SK-N-SH treated with all-trans-retinoic acid at 6 μM for 48 hours (cell line): ENCODE results near the gene TTC7B.

Experiments used
- ATAC-seq: fragments of 200-7000 bp; cut with Tn5 transposase; 3 replicates; pipeline ENCODE4 v1.9.1; 2020; ENCODE audit warnings: mild to moderate bottlenecking, moderate library complexity
- ARNTL ChIP-seq: fragments of 450-650 bp; formaldehyde crosslinking; IDR thresholded peaks from 2 replicates; pipeline ENCODE4 v1.5.0; 2020; ENCODE audit warnings: low read depth, mild to moderate bottlenecking, moderate library complexity, borderline replicate concordance
- BACH2 ChIP-seq: fragments of 250-450 bp; sonication (Bioruptor Pico); IDR thresholded peaks from 2 replicates; pipeline ENCODE4 v1.9.0; 2021; ENCODE audit warnings: mild to moderate bottlenecking, borderline replicate concordance
- CSDC2 ChIP-seq: fragments of 250-450 bp; sonication (Bioruptor Pico); IDR thresholded peaks from 2 replicates; pipeline ENCODE4 v1.5.0; 2020; ENCODE audit warnings: mild to moderate bottlenecking, moderate library complexity
- GLIS3 ChIP-seq: fragments of 250-450 bp; sonication (Bioruptor Pico); IDR thresholded peaks from 2 replicates; pipeline ENCODE4 v1.5.0; 2020; ENCODE audit warnings: mild to moderate bottlenecking, moderate library complexity
- ISL1 ChIP-seq: fragments of 250-450 bp; sonication (Bioruptor Pico); IDR thresholded peaks from 2 replicates; pipeline ENCODE4 v2.1.2; 2022; ENCODE audit warnings: mild to moderate bottlenecking, moderate library complexity
- OSR1 ChIP-seq: fragments of 250-450 bp; sonication (Bioruptor Pico); IDR thresholded peaks from 2 replicates; pipeline ENCODE4 v1.8.0; 2022; ENCODE audit warnings: moderate library complexity, mild to moderate bottlenecking, inconsistent platforms
- PPARA ChIP-seq: fragments of 250-450 bp; sonication (Bioruptor Pico); IDR thresholded peaks from 2 replicates; pipeline ENCODE4 v1.5.0; 2020; ENCODE audit warnings: mild to moderate bottlenecking, borderline replicate concordance
- RARB ChIP-seq: fragments of 250-450 bp; sonication (Bioruptor Pico); IDR thresholded peaks from 2 replicates; pipeline ENCODE4 v1.8.0; 2021; ENCODE audit warnings: mild to moderate bottlenecking, moderate library complexity
- TCF4 ChIP-seq: fragments of 250-450 bp; sonication (Bioruptor Pico); IDR thresholded peaks from 2 replicates; pipeline ENCODE4 v1.8.0; 2021; ENCODE audit warnings: mild to moderate bottlenecking, moderate library complexity, borderline replicate concordance
- TOX ChIP-seq: fragments of 250-450 bp; sonication (Bioruptor Pico); IDR thresholded peaks from 2 replicates; pipeline ENCODE4 v1.8.0; 2021; ENCODE audit warnings: mild to moderate bottlenecking, moderate library complexity, borderline replicate concordance
- ZFP3 ChIP-seq: fragments of 250-450 bp; sonication (Bioruptor Pico); IDR thresholded peaks from 2 replicates; pipeline ENCODE4 v1.5.0; 2020; ENCODE audit warnings: mild to moderate bottlenecking, moderate library complexity
- ZFP30 ChIP-seq: fragments of 450-650 bp; formaldehyde crosslinking; IDR thresholded peaks from 2 replicates; pipeline ENCODE4 v1.5.0; 2022; ENCODE audit warnings: mild to moderate bottlenecking, moderate library complexity
- ZNF565 ChIP-seq: fragments of 450-650 bp; formaldehyde crosslinking; conservative IDR thresholded peaks from 2 replicates; pipeline ENCODE4 v1.5.0; 2020; ENCODE audit warnings: low read depth, mild to moderate bottlenecking, moderate library complexity
- ZNF70 ChIP-seq: fragments of 450-650 bp; formaldehyde crosslinking; IDR thresholded peaks from 2 replicates; pipeline ENCODE4 v1.5.0; 2020; ENCODE audit warnings: mild to moderate bottlenecking, moderate library complexity
- ZNF8 ChIP-seq: fragments of 450-650 bp; formaldehyde crosslinking; IDR thresholded peaks from 2 replicates; pipeline ENCODE4 v1.5.0; 2020; ENCODE audit warnings: mild to moderate bottlenecking, moderate library complexity
- TF ChIP-seq, protein P1 (sequence below): fragments of 250-450 bp; sonication (Bioruptor Pico); IDR thresholded peaks from 2 replicates; pipeline ENCODE4 v1.5.1; 2021; ENCODE audit warnings: mild to moderate bottlenecking, moderate library complexity
- TF ChIP-seq, protein P2 (sequence below): fragments of 250-450 bp; sonication (Bioruptor Pico); IDR thresholded peaks from 2 replicates; pipeline ENCODE4 v1.8.0; 2020; ENCODE audit warnings: mild to moderate bottlenecking, moderate library complexity, borderline replicate concordance
- TF ChIP-seq, protein P3 (sequence below): fragments of 250-450 bp; sonication (Bioruptor Pico); IDR thresholded peaks from 2 replicates; pipeline ENCODE4 v1.5.0; 2020; ENCODE audit warnings: mild to moderate bottlenecking, moderate library complexity
- TF ChIP-seq, protein P4 (sequence below): fragments of 250-450 bp; sonication (Bioruptor Pico); IDR thresholded peaks from 2 replicates; pipeline ENCODE4 v1.8.0; 2021; ENCODE audit warnings: low read depth, mild to moderate bottlenecking, moderate library complexity, borderline replicate concordance
- TF ChIP-seq, protein P5 (sequence below): fragments of 250-450 bp; sonication (Bioruptor Pico); IDR thresholded peaks from 2 replicates; pipeline ENCODE4 v1.5.1; 2020; ENCODE audit warnings: low read depth, mild to moderate bottlenecking, moderate library complexity

Gene TTC7B

DNA sequence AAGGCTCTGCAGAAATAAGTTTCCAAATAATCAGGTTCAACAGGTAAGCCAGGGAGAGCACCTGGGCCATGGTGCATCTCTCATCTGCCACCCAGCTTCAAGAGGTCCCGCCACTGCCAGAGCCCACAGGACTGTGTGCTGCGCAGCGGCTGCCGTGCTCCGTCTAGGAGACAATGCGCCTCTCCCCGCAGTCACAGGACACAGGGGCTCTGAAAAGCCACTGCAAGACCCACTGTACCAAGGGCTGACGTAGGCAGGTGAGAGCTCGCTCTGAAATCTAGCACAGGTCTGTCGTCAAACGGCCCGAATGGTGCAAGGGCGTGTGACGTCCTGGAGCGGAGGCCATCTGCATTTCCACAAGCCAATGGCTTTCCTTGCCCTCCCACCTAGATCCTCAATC, 218.3 kb downstream of the TTC7B start:
- no peak for ATAC-seq
- TF ChIP-seq, protein P1, sequence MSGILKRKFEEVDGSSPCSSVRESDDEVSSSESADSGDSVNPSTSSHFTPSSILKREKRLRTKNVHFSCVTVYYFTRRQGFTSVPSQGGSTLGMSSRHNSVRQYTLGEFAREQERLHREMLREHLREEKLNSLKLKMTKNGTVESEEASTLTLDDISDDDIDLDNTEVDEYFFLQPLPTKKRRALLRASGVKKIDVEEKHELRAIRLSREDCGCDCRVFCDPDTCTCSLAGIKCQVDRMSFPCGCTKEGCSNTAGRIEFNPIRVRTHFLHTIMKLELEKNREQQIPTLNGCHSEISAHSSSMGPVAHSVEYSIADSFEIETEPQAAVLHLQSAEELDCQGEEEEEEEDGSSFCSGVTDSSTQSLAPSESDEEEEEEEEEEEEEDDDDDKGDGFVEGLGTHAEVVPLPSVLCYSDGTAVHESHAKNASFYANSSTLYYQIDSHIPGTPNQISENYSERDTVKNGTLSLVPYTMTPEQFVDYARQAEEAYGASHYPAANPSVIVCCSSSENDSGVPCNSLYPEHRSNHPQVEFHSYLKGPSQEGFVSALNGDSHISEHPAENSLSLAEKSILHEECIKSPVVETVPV (CRISPR knock-in tag) = no peak

DNA sequence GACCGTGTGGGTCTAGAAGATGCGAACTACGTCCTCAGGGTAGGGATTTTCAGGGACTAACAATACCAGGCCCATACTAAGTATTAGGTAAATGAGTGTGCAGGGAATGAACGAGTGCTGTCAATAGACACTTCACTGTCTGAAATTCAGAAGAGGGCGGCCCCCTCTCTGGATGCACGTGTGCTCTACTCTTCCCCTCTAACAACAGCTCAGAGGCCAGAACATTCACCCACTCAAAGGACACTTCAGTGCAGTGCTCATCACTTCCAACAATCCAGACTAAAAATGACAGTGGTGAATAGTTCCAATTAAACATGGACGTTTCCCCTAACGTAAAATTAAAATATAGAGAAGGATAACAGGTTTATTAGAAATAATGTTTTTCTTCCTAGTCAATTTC, 219.5 kb downstream of the TTC7B start:
- ATAC-seq = no peak
- no peak for TF ChIP-seq GLIS3
- no peak for TF ChIP-seq TOX (CRISPR knock-in tag)
- TF ChIP-seq, protein P2, sequence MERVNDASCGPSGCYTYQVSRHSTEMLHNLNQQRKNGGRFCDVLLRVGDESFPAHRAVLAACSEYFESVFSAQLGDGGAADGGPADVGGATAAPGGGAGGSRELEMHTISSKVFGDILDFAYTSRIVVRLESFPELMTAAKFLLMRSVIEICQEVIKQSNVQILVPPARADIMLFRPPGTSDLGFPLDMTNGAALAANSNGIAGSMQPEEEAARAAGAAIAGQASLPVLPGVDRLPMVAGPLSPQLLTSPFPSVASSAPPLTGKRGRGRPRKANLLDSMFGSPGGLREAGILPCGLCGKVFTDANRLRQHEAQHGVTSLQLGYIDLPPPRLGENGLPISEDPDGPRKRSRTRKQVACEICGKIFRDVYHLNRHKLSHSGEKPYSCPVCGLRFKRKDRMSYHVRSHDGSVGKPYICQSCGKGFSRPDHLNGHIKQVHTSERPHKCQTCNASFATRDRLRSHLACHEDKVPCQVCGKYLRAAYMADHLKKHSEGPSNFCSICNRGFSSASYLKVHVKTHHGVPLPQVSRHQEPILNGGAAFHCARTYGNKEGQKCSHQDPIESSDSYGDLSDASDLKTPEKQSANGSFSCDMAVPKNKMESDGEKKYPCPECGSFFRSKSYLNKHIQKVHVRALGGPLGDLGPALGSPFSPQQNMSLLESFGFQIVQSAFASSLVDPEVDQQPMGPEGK (CRISPR knock-in tag) = no peak
- TF ChIP-seq ZFP3 = no peak
- TF ChIP-seq ZNF8 (CRISPR knock-in tag) = no peak

DNA sequence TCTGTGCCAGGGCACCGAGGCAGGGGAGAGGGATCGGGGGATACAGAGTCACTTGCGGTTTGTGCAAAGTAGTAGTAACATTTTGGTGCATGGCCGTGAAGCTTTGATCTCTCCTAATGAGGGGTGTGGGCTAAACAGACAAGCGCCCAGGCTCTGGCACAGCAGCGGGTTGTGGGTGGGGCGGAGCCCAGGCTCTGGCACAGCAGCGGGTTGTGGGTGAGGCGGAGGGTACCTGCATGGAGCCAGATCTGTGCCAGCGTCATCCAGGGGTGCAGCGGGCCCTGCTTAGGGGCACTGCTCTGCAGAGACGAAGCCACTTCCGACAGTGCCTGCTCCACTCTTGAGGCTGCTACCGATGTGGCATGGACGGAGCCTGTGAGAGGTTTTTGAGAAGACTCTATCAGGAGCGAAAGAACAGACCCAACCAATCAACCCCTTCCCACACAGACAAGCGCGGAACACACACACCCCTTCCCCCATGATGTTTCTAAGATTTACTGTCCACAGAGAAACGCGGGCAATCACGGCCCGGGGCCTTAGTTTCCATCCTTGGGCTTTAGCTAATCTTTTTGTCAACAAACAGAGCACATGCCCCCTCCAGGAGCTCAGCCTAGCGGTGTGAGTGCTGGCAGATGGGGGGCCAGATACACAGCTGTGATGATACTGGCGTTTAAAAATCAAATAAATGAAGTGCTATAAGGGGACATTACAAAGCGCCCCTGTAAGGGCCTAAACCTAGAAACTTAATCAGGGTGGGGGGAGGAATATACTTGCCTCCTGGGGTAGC, 222.8 kb downstream of the TTC7B start:
- ATAC-seq = no peak

More for the DNA sequence above, 222.8 kb downstream of the TTC7B start:
- TF ChIP-seq ISL1 = no peak
- TF ChIP-seq, protein P3, sequence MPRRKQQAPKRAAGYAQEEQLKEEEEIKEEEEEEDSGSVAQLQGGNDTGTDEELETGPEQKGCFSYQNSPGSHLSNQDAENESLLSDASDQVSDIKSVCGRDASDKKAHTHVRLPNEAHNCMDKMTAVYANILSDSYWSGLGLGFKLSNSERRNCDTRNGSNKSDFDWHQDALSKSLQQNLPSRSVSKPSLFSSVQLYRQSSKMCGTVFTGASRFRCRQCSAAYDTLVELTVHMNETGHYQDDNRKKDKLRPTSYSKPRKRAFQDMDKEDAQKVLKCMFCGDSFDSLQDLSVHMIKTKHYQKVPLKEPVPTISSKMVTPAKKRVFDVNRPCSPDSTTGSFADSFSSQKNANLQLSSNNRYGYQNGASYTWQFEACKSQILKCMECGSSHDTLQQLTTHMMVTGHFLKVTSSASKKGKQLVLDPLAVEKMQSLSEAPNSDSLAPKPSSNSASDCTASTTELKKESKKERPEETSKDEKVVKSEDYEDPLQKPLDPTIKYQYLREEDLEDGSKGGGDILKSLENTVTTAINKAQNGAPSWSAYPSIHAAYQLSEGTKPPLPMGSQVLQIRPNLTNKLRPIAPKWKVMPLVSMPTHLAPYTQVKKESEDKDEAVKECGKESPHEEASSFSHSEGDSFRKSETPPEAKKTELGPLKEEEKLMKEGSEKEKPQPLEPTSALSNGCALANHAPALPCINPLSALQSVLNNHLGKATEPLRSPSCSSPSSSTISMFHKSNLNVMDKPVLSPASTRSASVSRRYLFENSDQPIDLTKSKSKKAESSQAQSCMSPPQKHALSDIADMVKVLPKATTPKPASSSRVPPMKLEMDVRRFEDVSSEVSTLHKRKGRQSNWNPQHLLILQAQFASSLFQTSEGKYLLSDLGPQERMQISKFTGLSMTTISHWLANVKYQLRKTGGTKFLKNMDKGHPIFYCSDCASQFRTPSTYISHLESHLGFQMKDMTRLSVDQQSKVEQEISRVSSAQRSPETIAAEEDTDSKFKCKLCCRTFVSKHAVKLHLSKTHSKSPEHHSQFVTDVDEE (CRISPR knock-in tag) = no peak
- no peak for TF ChIP-seq OSR1
- no peak for TF ChIP-seq ZNF565 (CRISPR knock-in tag)
- TF ChIP-seq TCF4 (CRISPR knock-in tag) = no peak
- no peak for TF ChIP-seq BACH2 (CRISPR knock-in tag)
- TF ChIP-seq PPARA = no peak
- no peak for TF ChIP-seq RARB
- TF ChIP-seq, protein P1 (CRISPR knock-in tag) = no peak
- TF ChIP-seq, protein P2 (CRISPR knock-in tag) = no peak
- no peak for TF ChIP-seq ZNF8 (CRISPR knock-in tag)
- TF ChIP-seq ZNF70 (CRISPR knock-in tag) = no peak
- TF ChIP-seq GLIS3 = no peak
- TF ChIP-seq ZFP3 = no peak
- TF ChIP-seq ARNTL = no peak
- no peak for TF ChIP-seq ZFP30 (CRISPR knock-in tag)
- TF ChIP-seq, protein P4, sequence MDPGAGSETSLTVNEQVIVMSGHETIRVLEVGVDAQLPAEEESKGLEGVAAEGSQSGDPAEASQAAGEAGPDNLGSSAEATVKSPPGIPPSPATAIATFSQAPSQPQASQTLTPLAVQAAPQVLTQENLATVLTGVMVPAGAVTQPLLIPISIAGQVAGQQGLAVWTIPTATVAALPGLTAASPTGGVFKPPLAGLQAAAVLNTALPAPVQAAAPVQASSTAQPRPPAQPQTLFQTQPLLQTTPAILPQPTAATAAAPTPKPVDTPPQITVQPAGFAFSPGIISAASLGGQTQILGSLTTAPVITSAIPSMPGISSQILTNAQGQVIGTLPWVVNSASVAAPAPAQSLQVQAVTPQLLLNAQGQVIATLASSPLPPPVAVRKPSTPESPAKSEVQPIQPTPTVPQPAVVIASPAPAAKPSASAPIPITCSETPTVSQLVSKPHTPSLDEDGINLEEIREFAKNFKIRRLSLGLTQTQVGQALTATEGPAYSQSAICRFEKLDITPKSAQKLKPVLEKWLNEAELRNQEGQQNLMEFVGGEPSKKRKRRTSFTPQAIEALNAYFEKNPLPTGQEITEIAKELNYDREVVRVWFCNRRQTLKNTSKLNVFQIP = no peak
- TF ChIP-seq, protein P5, sequence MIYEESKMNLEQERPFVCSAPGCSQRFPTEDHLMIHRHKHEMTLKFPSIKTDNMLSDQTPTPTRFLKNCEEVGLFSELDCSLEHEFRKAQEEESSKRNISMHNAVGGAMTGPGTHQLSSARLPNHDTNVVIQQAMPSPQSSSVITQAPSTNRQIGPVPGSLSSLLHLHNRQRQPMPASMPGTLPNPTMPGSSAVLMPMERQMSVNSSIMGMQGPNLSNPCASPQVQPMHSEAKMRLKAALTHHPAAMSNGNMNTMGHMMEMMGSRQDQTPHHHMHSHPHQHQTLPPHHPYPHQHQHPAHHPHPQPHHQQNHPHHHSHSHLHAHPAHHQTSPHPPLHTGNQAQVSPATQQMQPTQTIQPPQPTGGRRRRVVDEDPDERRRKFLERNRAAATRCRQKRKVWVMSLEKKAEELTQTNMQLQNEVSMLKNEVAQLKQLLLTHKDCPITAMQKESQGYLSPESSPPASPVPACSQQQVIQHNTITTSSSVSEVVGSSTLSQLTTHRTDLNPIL (CRISPR knock-in tag) = no peak
- TF ChIP-seq TOX (CRISPR knock-in tag) = no peak
- TF ChIP-seq CSDC2 (CRISPR knock-in tag) = no peak
